Measurements from ENCODE around the gene SBK1.
"Not testable (repeated sequence)": the region's sequence is repeated elsewhere in the genome, so short reads cannot be mapped to it uniquely, and the experiment has no call there.

Gene SBK1

GRCh38 chr16:28324887-28325279 lies 32.6 kb downstream of the SBK1 start:
- Histone ChIP-seq H3K27ac (no peak overlapping the region), H3K9me3 (no peaks in the 10 kb centered on the region), H3K4me2 (no peak overlapping the region), H3K36me3 (peaks cover 37% of the 10 kb centered on the region), H3K4me1 (no peaks in the 10 kb centered on the region), H4K20me1 (no peaks in the 10 kb centered on the region; the same call in 1 of the 2 replicates), H3K27me3 (no peaks in the 10 kb centered on the region), H3K4me3 (no peak overlapping the region), H3K9ac (no peak overlapping the region)
- no peak for TF ChIP-seq Cebpa-rat (IDR thresholded peaks at IDR 0.05)

- no peak for TF ChIP-seq Cebpa-rat (IDR thresholded peaks at IDR 0.05)
- Histone ChIP-seq H3K4me2 (no peak overlapping the region), H3K27me3 (no peaks in the 10 kb centered on the region), H3K9ac (no peak overlapping the region), H3K27ac (no peak overlapping the region), H3K4me3 (no peak overlapping the region), H3K9me3 (no peaks in the 10 kb centered on the region), H4K20me1 (no peaks in the 10 kb centered on the region), H3K36me3 (peaks cover 15% of the 10 kb centered on the region), H3K4me1 (no peaks in the 10 kb centered on the region)
Observed at GRCh38 chr16:28326881-28327610, 34.7 kb downstream of the SBK1 start.

GRCh38 chr16:28330232-28330631 lies 37.9 kb downstream of the SBK1 start:
- not testable (repeated sequence) for H4K20me1 ChIP-seq, H3K27me3 ChIP-seq, H3K9me3 ChIP-seq, H3K27ac ChIP-seq, H3K36me3 ChIP-seq, H3K4me1 ChIP-seq, H3K4me2 ChIP-seq, H3K9ac ChIP-seq, H3K4me3 ChIP-seq

- not testable (repeated sequence) for H3K9me3 ChIP-seq, H3K9ac ChIP-seq, H3K4me1 ChIP-seq, H4K20me1 ChIP-seq, H3K36me3 ChIP-seq, H3K4me2 ChIP-seq, H3K27ac ChIP-seq, H3K27me3 ChIP-seq, H3K4me3 ChIP-seq
Observed at GRCh38 chr16:28330981-28331380, 38.7 kb downstream of the SBK1 start.

GRCh38 chr16:28332632-28333031 lies 40.3 kb downstream of the SBK1 start:
- H4K20me1 ChIP-seq, H3K4me1 ChIP-seq, H3K9me3 ChIP-seq, H3K27ac ChIP-seq, H3K4me2 ChIP-seq, H3K9ac ChIP-seq, H3K36me3 ChIP-seq, H3K27me3 ChIP-seq, H3K4me3 ChIP-seq: not testable (repeated sequence)

- not testable (repeated sequence) for H3K9me3 ChIP-seq, H3K9ac ChIP-seq, H3K4me2 ChIP-seq, H3K4me3 ChIP-seq, H3K27me3 ChIP-seq, H4K20me1 ChIP-seq, H3K4me1 ChIP-seq, H3K36me3 ChIP-seq, H3K27ac ChIP-seq
Observed at GRCh38 chr16:28335678-28336077, 43.4 kb downstream of the SBK1 start.

- not testable (repeated sequence) for H3K27ac ChIP-seq, H3K9ac ChIP-seq, H3K4me2 ChIP-seq
Observed at GRCh38 chr16:28336940-28337710, 44.8 kb downstream of the SBK1 start.

GRCh38 chr16:28338230-28338629 lies 45.9 kb downstream of the SBK1 start:
- not testable (repeated sequence) for H3K36me3 ChIP-seq, H3K4me1 ChIP-seq, H3K27me3 ChIP-seq, H3K4me2 ChIP-seq, H3K9ac ChIP-seq, H3K27ac ChIP-seq, H3K9me3 ChIP-seq, H3K4me3 ChIP-seq, H4K20me1 ChIP-seq

More at GRCh38 chr16:28336940-28337710, 44.8 kb downstream of the SBK1 start:
- not testable (repeated sequence) for H3K4me3 ChIP-seq, H4K20me1 ChIP-seq, H3K4me1 ChIP-seq, H3K27me3 ChIP-seq, H3K9me3 ChIP-seq, H3K36me3 ChIP-seq

GRCh38 chr16:28362600-28362999 lies 70.3 kb downstream of the SBK1 start:
- not testable (repeated sequence) for H3K4me2 ChIP-seq, H3K4me3 ChIP-seq, H3K4me1 ChIP-seq, H4K20me1 ChIP-seq, H3K36me3 ChIP-seq, H3K27ac ChIP-seq, H3K9me3 ChIP-seq, H3K9ac ChIP-seq, H3K27me3 ChIP-seq

- H3K4me3 ChIP-seq, H3K27me3 ChIP-seq, H3K36me3 ChIP-seq, H4K20me1 ChIP-seq, H3K9me3 ChIP-seq, H3K4me1 ChIP-seq, H3K27ac ChIP-seq, H3K9ac ChIP-seq, H3K4me2 ChIP-seq: not testable (repeated sequence)
Observed at GRCh38 chr16:28363408-28363807, 71.1 kb downstream of the SBK1 start, which contains the start of gene NPIPB6. TSS of gene NPIPB6 (minus strand) at chr16:28363508. CDS start at chr16:28362822, 686 bp downstream.

GRCh38 chr16:28364268-28365173 lies 72.2 kb downstream of the SBK1 start:
- H3K9ac ChIP-seq, H4K20me1 ChIP-seq, H3K27me3 ChIP-seq, H3K36me3 ChIP-seq, H3K4me1 ChIP-seq, H3K9me3 ChIP-seq, H3K27ac ChIP-seq, H3K4me3 ChIP-seq, H3K4me2 ChIP-seq: not testable (repeated sequence)

GRCh38 chr16:28367926-28368325 lies 75.6 kb downstream of the SBK1 start:
- not testable (repeated sequence) for H3K27me3 ChIP-seq, H3K4me2 ChIP-seq, H3K4me1 ChIP-seq, H3K4me3 ChIP-seq, H3K9ac ChIP-seq, H4K20me1 ChIP-seq, H3K36me3 ChIP-seq, H3K27ac ChIP-seq, H3K9me3 ChIP-seq
